CD4-positive, CD25-positive, alpha-beta regulatory T cell (primary cell): ENCODE results near the gene KIF3B. TPM values are rescaled to one million over a fixed set of nuclear protein-coding genes. Genes with fewer than 3 reads are reported as not detected.
"Not testable (repeated sequence)": the region's sequence is repeated elsewhere in the genome, so short reads cannot be mapped to it uniquely, and the experiment has no call there.

Source experiments
- ATAC-seq, 2 donors: fragments of 150-1000 bp; cut with Tn5 transposase; one replicate each; pipeline ENCODE4 v1.10.0; 2021; ENCODE audit warnings: low read depth in 2 of 2, moderate number of reproducible peaks in 2 of 2, moderate library complexity in 1 of 2
- DNase-seq, 3 donors: peaks; one replicate each; pipeline versions ENCODE4 v3.0.0 to v3.0.0-alpha.2; 2012 to 2022; ENCODE audit warnings: mixed read lengths in 1 of 3
- H3K27ac ChIP-seq: one replicate; pipeline ENCODE4 v1.7.0; 2013; ENCODE audit warnings: mild to moderate bottlenecking, low read length; ENCODE audit not compliant: insufficient read depth, poor library complexity, severe bottlenecking
- H3K27me3 ChIP-seq: one replicate; pipeline ENCODE4 v1.7.0; 2013; ENCODE audit warnings: low read length; ENCODE audit not compliant: control insufficient read depth, insufficient read depth
- H3K36me3 ChIP-seq: one replicate; pipeline ENCODE4 v1.7.0; 2013; ENCODE audit warnings: mild to moderate bottlenecking, low read length, moderate library complexity; ENCODE audit not compliant: control insufficient read depth, insufficient read depth
- H3K4me1 ChIP-seq: 2 replicates; pipeline ENCODE4 v1.7.0; 2013; ENCODE audit warnings: mild to moderate bottlenecking, low read length; ENCODE audit not compliant: insufficient read depth, control insufficient read depth, poor library complexity, severe bottlenecking
- H3K4me3 ChIP-seq: one replicate; pipeline ENCODE4 v1.7.0; 2013; ENCODE audit warnings: low read depth, mild to moderate bottlenecking, low read length, moderate library complexity
- H3K9me3 ChIP-seq, 2 experiments: 1 replicate in 1 of 2; 2 replicates in 1 of 2; pipeline ENCODE4 v1.7.0; 2013; ENCODE audit warnings: low read length in 2 of 2, mild to moderate bottlenecking in 1 of 2, moderate library complexity in 1 of 2; ENCODE audit not compliant: control insufficient read depth in 2 of 2
- H3K27ac Mint-ChIP-seq, 3 donors: one replicate each; pipeline ENCODE4 v1.8.0; 2020 to 2022; ENCODE audit warnings: mild to moderate bottlenecking in 3 of 3, mixed read lengths in 3 of 3, moderate library complexity in 2 of 3
- H3K27me3 Mint-ChIP-seq: one replicate; pipeline ENCODE4 v1.8.0; 2022; ENCODE audit warnings: mild to moderate bottlenecking, mixed read lengths
- H3K36me3 Mint-ChIP-seq: one replicate; pipeline ENCODE4 v1.8.0; 2020; ENCODE audit warnings: mixed read lengths
- H3K4me1 Mint-ChIP-seq, 4 donors: one replicate each; pipeline ENCODE4 v1.8.0; 2020 to 2022; ENCODE audit warnings: mixed read lengths in 4 of 4, mild to moderate bottlenecking in 1 of 4
- H3K4me3 Mint-ChIP-seq, 4 donors: one replicate each; pipeline ENCODE4 v1.8.0; 2020 to 2022; ENCODE audit warnings: mild to moderate bottlenecking in 4 of 4, mixed read lengths in 4 of 4, moderate library complexity in 3 of 4
- H3K9me3 Mint-ChIP-seq, 7 donors: one replicate each; pipeline ENCODE4 v1.8.0; 2020 to 2022; ENCODE audit warnings: mixed read lengths in 7 of 7, mild to moderate bottlenecking in 3 of 7, moderate library complexity in 2 of 7
- polyA plus RNA-seq, 4 donors: library from polyadenylated mRNA; unstranded; fragments of 300-500 nt; fragmentation: Illumina TruSeq; gene quantifications; one replicate each; pipeline ENCODE4 v1.2.3, GENCODE V29; 2021
- total RNA-seq: library from RNA; stranded (reverse); gene quantifications from one replicate; pipeline ENCODE4 v1.2.3, GENCODE V29; 2022

KIF3B gene
- total and polyA plus RNA-seq, 5 donors from 2014 or later, result 1.8 to 19.6 (median 2.9) TPM

DNA sequence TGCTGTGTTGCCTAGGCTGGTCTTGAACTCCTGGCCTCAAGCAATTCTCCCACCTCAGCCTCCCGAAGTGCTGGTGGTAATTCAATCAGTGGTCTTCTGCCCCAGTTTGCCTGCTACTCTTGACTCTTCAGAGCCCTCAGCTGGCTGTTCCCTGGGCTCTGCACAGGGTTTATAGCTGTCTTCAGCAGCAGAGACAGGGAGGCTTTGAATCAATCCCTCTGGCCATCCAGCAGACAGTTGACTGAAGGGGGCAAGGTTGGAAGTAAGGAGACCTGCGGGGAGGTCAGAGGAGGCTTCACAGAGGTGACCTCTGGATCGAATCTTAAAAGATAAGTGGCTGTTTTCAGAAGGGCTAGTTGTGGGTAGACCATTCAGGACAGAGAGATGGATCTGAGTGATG lies 26.0 kb upstream of the KIF3B start:
- Histone ChIP-seq H3K4me1 (peaks cover 10% of the 10 kb centered on the region), H3K27me3 (no peaks in the 10 kb centered on the region), H3K9me3 (no peaks in the 10 kb centered on the region), H3K36me3 (no peaks in the 10 kb centered on the region), H3K27ac (no peak overlapping the region), H3K4me3 (no peak overlapping the region)
- peaks cover 17 to 32% (median 24%) of the 10 kb centered on the region in 4 donors for H3K4me1 Mint-ChIP-seq
- H3K27ac Mint-ChIP-seq, result peak overlapping the region in 2 of 3 donors; percentile 79 to 80
- DNase-seq (no peak), ATAC-seq (no peak)
- no peaks in the 10 kb centered on the region for H3K27me3 Mint-ChIP-seq
- peaks cover 0 to 2% (median 0%) of the 10 kb centered on the region in 7 donors for H3K9me3 Mint-ChIP-seq
- no peaks in the 10 kb centered on the region for H3K36me3 Mint-ChIP-seq
- peak overlapping the region in 2 of 4 donors; percentile 2 to 71 for H3K4me3 Mint-ChIP-seq

DNA sequence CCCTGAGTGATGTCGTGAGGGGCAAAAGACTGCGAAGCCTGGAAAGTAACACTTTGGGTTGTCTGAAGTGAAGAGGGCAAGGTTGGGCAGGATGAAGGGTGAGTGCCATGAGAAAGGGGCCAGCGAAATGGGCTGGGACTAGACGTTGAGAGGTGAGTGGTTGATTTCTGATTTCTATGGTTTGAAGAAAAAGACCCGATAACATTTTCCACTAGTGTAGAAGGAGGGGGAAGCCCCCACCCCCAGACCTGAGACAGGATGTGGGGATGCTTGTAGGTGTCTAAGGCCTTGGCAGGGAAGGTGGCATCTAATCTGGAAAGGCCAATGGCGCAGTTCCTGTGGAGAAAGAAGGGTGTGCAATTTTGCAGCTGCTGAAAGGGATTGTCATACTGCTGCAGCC lies 25.3 kb upstream of the KIF3B start:
- H3K27me3 Mint-ChIP-seq, result no peaks in the 10 kb centered on the region
- peaks cover 0 to 2% (median 0%) of the 10 kb centered on the region in 7 donors for H3K9me3 Mint-ChIP-seq
- peak overlapping the region in 2 of 4 donors; percentile 16 to 49 for H3K4me3 Mint-ChIP-seq
- no peak overlapping the region for H3K4me3 ChIP-seq
- H3K4me1 ChIP-seq, result peaks cover 10% of the 10 kb centered on the region
- DNase-seq (peak in 1 of 3 donors; percentile 52), ATAC-seq (no peak)
- no peaks in the 10 kb centered on the region for H3K9me3 ChIP-seq
- no peaks in the 10 kb centered on the region for H3K36me3 ChIP-seq
- peaks cover 18 to 32% (median 25%) of the 10 kb centered on the region in 4 donors for H3K4me1 Mint-ChIP-seq
- H3K27me3 ChIP-seq, result no peaks in the 10 kb centered on the region
- no peak overlapping the region for H3K27ac ChIP-seq
- H3K36me3 Mint-ChIP-seq, result no peaks in the 10 kb centered on the region
- peak overlapping the region in 2 of 3 donors; percentile 80 to 92 for H3K27ac Mint-ChIP-seq

GRCh38 chr20:32260973-32261372 lies 16.5 kb upstream of the KIF3B start:
- not testable (repeated sequence) for H3K9me3 ChIP-seq, H3K27ac ChIP-seq, H3K36me3 Mint-ChIP-seq, DNase-seq, H3K27me3 ChIP-seq, H3K4me1 Mint-ChIP-seq, H3K9me3 Mint-ChIP-seq, H3K4me3 Mint-ChIP-seq, H3K27ac Mint-ChIP-seq, H3K36me3 ChIP-seq, ATAC-seq, H3K4me1 ChIP-seq, H3K4me3 ChIP-seq, H3K27me3 Mint-ChIP-seq

DNA sequence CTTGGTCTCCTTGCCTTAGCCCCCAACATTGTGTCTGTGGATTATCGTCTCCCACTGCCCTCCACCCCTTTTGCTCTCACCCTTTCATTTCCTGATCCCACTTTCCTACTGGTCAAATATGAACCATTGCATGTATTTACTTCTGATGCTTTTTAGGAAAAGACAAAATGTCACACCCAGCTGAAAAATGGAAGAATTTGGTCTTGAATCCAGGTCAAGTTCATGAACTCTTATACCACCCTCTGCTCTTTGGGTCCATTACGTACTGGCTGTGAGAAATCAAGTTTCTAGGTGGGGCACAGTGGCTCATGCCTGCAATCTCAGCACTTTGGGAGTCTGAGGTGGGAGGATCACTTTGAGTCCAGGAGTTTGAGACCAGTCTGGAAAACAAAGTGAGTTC lies 15.8 kb upstream of the KIF3B start:
- Histone ChIP-seq H3K4me3 (no peak overlapping the region), H3K4me1 (no peaks in the 10 kb centered on the region), H3K36me3 (no peaks in the 10 kb centered on the region), H3K27ac (no peak overlapping the region), H3K27me3 (no peaks in the 10 kb centered on the region), H3K9me3 (no peaks in the 10 kb centered on the region)
- no peak overlapping the region for H3K4me3 Mint-ChIP-seq
- no peak overlapping the region for H3K27ac Mint-ChIP-seq
- peaks cover 0 to 4% (median under 1%) of the 10 kb centered on the region in 4 donors for H3K4me1 Mint-ChIP-seq
- H3K27me3 Mint-ChIP-seq, result no peaks in the 10 kb centered on the region
- H3K9me3 Mint-ChIP-seq, result peaks cover 0 to 2% (median 0%) of the 10 kb centered on the region in 7 donors
- DNase-seq (no peak), ATAC-seq (no peak)
- H3K36me3 Mint-ChIP-seq, result no peaks in the 10 kb centered on the region

DNA sequence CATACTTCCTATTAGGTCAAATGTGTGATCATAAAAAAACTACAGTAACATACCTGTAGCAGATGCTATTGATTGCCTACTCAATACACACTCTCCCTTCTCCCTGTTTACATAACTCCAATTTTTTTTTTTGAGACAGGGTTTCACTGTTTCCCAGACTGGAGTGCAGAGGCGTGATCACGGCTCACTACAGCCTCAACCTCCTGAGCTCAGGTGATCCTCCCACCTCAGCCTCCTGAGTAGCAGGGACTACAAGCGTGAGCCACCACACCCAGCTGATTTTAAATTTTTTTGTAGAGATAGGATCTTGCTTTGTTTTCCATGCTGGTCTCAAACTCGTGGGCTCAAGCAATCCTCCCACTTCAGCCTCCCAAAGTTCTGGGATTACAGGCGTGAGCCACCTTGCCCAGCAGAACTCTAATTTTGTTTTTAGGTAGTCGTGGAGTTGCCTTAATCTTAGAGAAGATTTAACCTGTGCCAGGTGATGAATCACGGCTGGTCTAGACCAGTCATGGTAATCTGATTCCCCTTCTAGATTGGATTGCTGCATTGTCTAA lies 14.0 kb upstream of the KIF3B start:
- H3K27me3 Mint-ChIP-seq, result no peaks in the 10 kb centered on the region
- no peaks in the 10 kb centered on the region for H3K4me1 ChIP-seq
- no peaks in the 10 kb centered on the region for H3K27me3 ChIP-seq
- H3K36me3 Mint-ChIP-seq, result no peaks in the 10 kb centered on the region
- no peaks in the 10 kb centered on the region for H3K9me3 ChIP-seq
- no peak overlapping the region for H3K27ac Mint-ChIP-seq
- H3K4me3 ChIP-seq, result no peak overlapping the region
- H3K4me1 Mint-ChIP-seq, result peaks cover 0 to 4% (median under 1%) of the 10 kb centered on the region in 4 donors
- DNase-seq (no peak), ATAC-seq (no peak)
- peaks cover 0 to 2% (median 0%) of the 10 kb centered on the region in 7 donors for H3K9me3 Mint-ChIP-seq
- H3K36me3 ChIP-seq, result no peaks in the 10 kb centered on the region
- H3K4me3 Mint-ChIP-seq, result no peak overlapping the region
- no peak overlapping the region for H3K27ac ChIP-seq

- Mint-ChIP-seq H3K9me3 (no peaks in the 10 kb centered on the region), H3K36me3 (no peaks in the 10 kb centered on the region), H3K4me1 (peaks cover 4 to 13% (median 7%) of the 10 kb centered on the region in 4 donors), H3K27ac (no peak overlapping the region), H3K4me3 (peak overlapping the region in 1 of 4 donors; percentile 29), H3K27me3 (no peaks in the 10 kb centered on the region)
- no peak for ATAC-seq
- Histone ChIP-seq H3K4me3 (no peak overlapping the region), H3K4me1 (peaks cover under 1% of the 10 kb centered on the region), H3K27ac (no peak overlapping the region), H3K9me3 (no peaks in the 10 kb centered on the region), H3K36me3 (no peaks in the 10 kb centered on the region), H3K27me3 (no peaks in the 10 kb centered on the region)
- no peak for DNase-seq
Observed at GRCh38 chr20:32271620-32272019, 5.8 kb upstream of the KIF3B start.

GRCh38 chr20:32274359-32274758 lies 3.1 kb upstream of the KIF3B start:
- H3K4me3 Mint-ChIP-seq, result peak overlapping the region in 2 of 4 donors; percentile 54 to 83
- H3K4me3 ChIP-seq, result no peak overlapping the region
- peaks cover 23% of the 10 kb centered on the region for H3K4me1 ChIP-seq
- H3K36me3 Mint-ChIP-seq, result no peaks in the 10 kb centered on the region
- no peaks in the 10 kb centered on the region for H3K27me3 ChIP-seq
- no peaks in the 10 kb centered on the region for H3K36me3 ChIP-seq
- DNase-seq, result no peak
- H3K27me3 Mint-ChIP-seq, result no peaks in the 10 kb centered on the region
- ATAC-seq, result no peak
- H3K9me3 Mint-ChIP-seq, result no peaks in the 10 kb centered on the region
- H3K27ac Mint-ChIP-seq, result peak overlapping the region in 1 of 3 donors; percentile 52
- no peak overlapping the region for H3K27ac ChIP-seq
- H3K9me3 ChIP-seq, result no peaks in the 10 kb centered on the region
- H3K4me1 Mint-ChIP-seq, result peaks cover 11 to 28% (median 17%) of the 10 kb centered on the region in 4 donors

GRCh38 chr20:32275163-32275562 lies 2.3 kb upstream of the KIF3B start:
- not testable (repeated sequence) for ATAC-seq, H3K9me3 ChIP-seq, H3K27me3 ChIP-seq, H3K27ac ChIP-seq, DNase-seq, H3K36me3 Mint-ChIP-seq, H3K36me3 ChIP-seq, H3K27ac Mint-ChIP-seq, H3K9me3 Mint-ChIP-seq, H3K4me3 ChIP-seq, H3K27me3 Mint-ChIP-seq
- Mint-ChIP-seq H3K4me1 (peaks cover 18 to 36% (median 22%) of the 10 kb centered on the region in 4 donors), H3K4me3 (peak overlapping the region in 2 of 4 donors; percentile 38 to 85)
- H3K4me1 ChIP-seq, result peaks cover 23% of the 10 kb centered on the region
